Mesenchymal stem cell (in vitro differentiated cells and primary cell): ENCODE results near the gene PRRX2.

Source experiments
- DNase-seq: peaks from one replicate; pipeline ENCODE4 v3.0.0-alpha.2; 2013
- H2AFZ ChIP-seq: one replicate; pipeline ENCODE4 v1.6.1; 2013; ENCODE audit warnings: low read depth, mild to moderate bottlenecking, control low read depth, inconsistent platforms, low read length, moderate library complexity
- H2AK5ac ChIP-seq: 2 replicates; pipeline ENCODE4 v1.6.1; 2013; ENCODE audit warnings: low read length, moderate library complexity, mild to moderate bottlenecking, inconsistent platforms; ENCODE audit not compliant: severe bottlenecking
- H2BK120ac ChIP-seq: one replicate; pipeline ENCODE4 v1.6.1; 2013; ENCODE audit warnings: low read depth, mild to moderate bottlenecking, inconsistent platforms, low read length, moderate library complexity
- H2BK12ac ChIP-seq, 2 experiments: one replicate each; pipeline ENCODE4 v1.6.1; 2013; ENCODE audit warnings: inconsistent platforms in 2 of 2, low read length in 2 of 2, mild to moderate bottlenecking in 2 of 2, moderate library complexity in 2 of 2, control low read depth in 1 of 2
- H2BK15ac ChIP-seq: one replicate; pipeline ENCODE4 v1.6.1; 2013; ENCODE audit warnings: mild to moderate bottlenecking, low read depth, inconsistent platforms; ENCODE audit not compliant: poor library complexity, severe bottlenecking
- H2BK5ac ChIP-seq: 2 replicates; pipeline ENCODE4 v1.6.1; 2013; ENCODE audit warnings: low read depth, mild to moderate bottlenecking, low read length, control low read depth, inconsistent platforms; ENCODE audit not compliant: poor library complexity, severe bottlenecking
- H3K14ac ChIP-seq, 2 experiments: one replicate each; pipeline ENCODE4 v1.6.1; 2013; ENCODE audit warnings: inconsistent platforms in 2 of 2, low read length in 2 of 2, control low read depth in 1 of 2, mild to moderate bottlenecking in 1 of 2, moderate library complexity in 1 of 2
- H3K18ac ChIP-seq, 2 experiments: one replicate each; pipeline ENCODE4 v1.6.1; 2013; ENCODE audit warnings: inconsistent platforms in 2 of 2, low read length in 2 of 2, control low read depth in 1 of 2, low read depth in 1 of 2, mild to moderate bottlenecking in 1 of 2
- H3K23ac ChIP-seq, 2 experiments: one replicate each; pipeline ENCODE4 v1.6.1; 2013; ENCODE audit warnings: inconsistent platforms in 2 of 2, low read length in 2 of 2, mild to moderate bottlenecking in 2 of 2, moderate library complexity in 2 of 2, control low read depth in 1 of 2
- H3K27ac ChIP-seq: 2 replicates; pipeline ENCODE4 v1.5.1; 2013; ENCODE audit warnings: mild to moderate bottlenecking, moderate library complexity, low read length, control low read depth, inconsistent platforms; ENCODE audit not compliant: poor library complexity, severe bottlenecking
- H3K27me3 ChIP-seq, 2 experiments: 2 replicates each; pipeline versions ENCODE4 v1.6.1 to v1.7.0; 2013; ENCODE audit warnings: low read length in 2 of 2, mild to moderate bottlenecking in 2 of 2, moderate library complexity in 2 of 2, control low read depth in 1 of 2, inconsistent platforms in 1 of 2; ENCODE audit not compliant: control insufficient read depth in 1 of 2, insufficient read depth in 1 of 2
- H3K36me3 ChIP-seq, 2 experiments: 2 replicates each; pipeline versions ENCODE4 v1.6.1 to v1.7.0; 2013; ENCODE audit warnings: low read length in 2 of 2, control low read depth in 1 of 2, inconsistent platforms in 1 of 2, low read depth in 1 of 2, mild to moderate bottlenecking in 1 of 2; ENCODE audit not compliant: insufficient read depth in 2 of 2, control insufficient read depth in 1 of 2
- H3K4ac ChIP-seq, 2 experiments: one replicate each; pipeline ENCODE4 v1.6.1; 2013; ENCODE audit warnings: inconsistent platforms in 2 of 2, low read length in 2 of 2, mild to moderate bottlenecking in 2 of 2, moderate library complexity in 2 of 2, control low read depth in 1 of 2, low read depth in 1 of 2
- H3K4me1 ChIP-seq: 2 replicates; pipeline ENCODE4 v1.6.1; 2013; ENCODE audit warnings: low read depth, low read length, control low read depth; ENCODE audit not compliant: control insufficient read depth, insufficient read depth
- H3K4me2 ChIP-seq: 2 replicates; pipeline ENCODE4 v1.6.1; 2013; ENCODE audit warnings: low read length, mild to moderate bottlenecking, inconsistent platforms; ENCODE audit not compliant: poor library complexity, severe bottlenecking
- H3K4me3 ChIP-seq, 2 experiments: 2 replicates each; pipeline versions ENCODE4 v1.5.1 to v1.7.0; 2013; ENCODE audit warnings: low read length in 2 of 2, mild to moderate bottlenecking in 2 of 2, control low read depth in 1 of 2, low read depth in 1 of 2; ENCODE audit not compliant: insufficient read depth in 1 of 2
- H3K79me1 ChIP-seq: replicated peaks from 2 replicates; pipeline ENCODE4 v1.6.1; 2013; ENCODE audit warnings: mild to moderate bottlenecking, control low read depth, low read length, inconsistent platforms; ENCODE audit not compliant: poor library complexity, severe bottlenecking
- H3K9ac ChIP-seq: 2 replicates; pipeline ENCODE4 v1.7.0; 2013; ENCODE audit warnings: mild to moderate bottlenecking, low read length, moderate library complexity
- H3K9me3 ChIP-seq: 2 replicates; pipeline ENCODE4 v1.7.0; 2013; ENCODE audit warnings: mild to moderate bottlenecking, low read length; ENCODE audit not compliant: control insufficient read depth
- H4K8ac ChIP-seq: one replicate; pipeline ENCODE4 v1.6.1; 2013; ENCODE audit warnings: inconsistent platforms, mild to moderate bottlenecking, low read length, moderate library complexity
- H4K91ac ChIP-seq: one replicate; pipeline ENCODE4 v1.6.1; 2013; ENCODE audit warnings: mild to moderate bottlenecking, low read length, inconsistent platforms
- WGBS: methylation state at CpG from one replicate; pipeline ENCODE4 v1.1.7; 2013; ENCODE audit warnings: mixed read lengths; 5-methylcytosine and 5-hydroxymethylcytosine counted together

The PRRX2 gene

DNA sequence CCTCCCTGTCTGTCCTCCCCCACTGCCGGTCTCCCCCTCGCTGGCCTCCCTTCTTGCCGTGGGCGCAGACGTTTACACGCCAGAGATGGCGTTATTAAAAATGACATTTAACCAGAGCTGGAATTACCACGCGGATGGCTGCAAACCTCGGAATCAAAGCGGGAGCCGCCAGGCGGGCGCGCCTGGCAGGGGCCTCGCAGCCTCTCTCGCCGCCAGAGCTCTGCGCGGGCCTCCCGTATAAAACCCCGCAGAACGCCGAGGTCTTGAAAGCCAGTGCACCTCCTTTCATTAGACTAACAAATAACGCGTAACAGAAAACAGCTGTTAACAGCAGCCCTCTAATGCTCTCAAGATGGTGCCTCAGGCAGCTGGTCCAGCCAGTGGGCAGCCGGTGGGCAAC is 10.2 kb downstream of the PRRX2 start:
- Histone ChIP-seq H3K18ac (no peak overlapping the region), H2BK5ac (no peak overlapping the region), H3K9me3 (no peaks in the 10 kb centered on the region), H3K27ac (no peak overlapping the region), H2AK5ac (no peak overlapping the region), H3K79me1 (no peaks in the 10 kb centered on the region), H3K27me3 (peaks cover 0 to 73% of the 10 kb centered on the region in 2 experiments), H4K8ac (no peak overlapping the region), H2BK12ac (no peak overlapping the region), H3K4me3 (peak overlapping the region in 1 of 2 experiments; percentile 24), H3K4me2 (no peak overlapping the region), H3K4ac (no peak overlapping the region), H3K23ac (no peak overlapping the region), H4K91ac (no peak overlapping the region), H2BK15ac (no peak overlapping the region), H2BK120ac (no peak overlapping the region), H3K9ac (peak overlapping the region; percentile 33), H3K4me1 (peaks cover 2% of the 10 kb centered on the region), H2AFZ (no peak overlapping the region), H3K36me3 (peaks cover 0 to 2% of the 10 kb centered on the region in 2 experiments), H3K14ac (no peak overlapping the region)
- WGBS: 93% methylated on average over 24 of the region's 27 CpGs
- no peak for DNase-seq

GRCh38 chr9:129676287-129676686 is 10.8 kb downstream of the PRRX2 start:
- Histone ChIP-seq H4K91ac (no peak overlapping the region), H3K4me2 (no peak overlapping the region), H2BK12ac (no peak overlapping the region), H4K8ac (no peak overlapping the region), H3K9ac (peak overlapping the region; percentile 75), H3K4me1 (peaks cover 2% of the 10 kb centered on the region), H3K18ac (no peak overlapping the region), H3K27ac (no peak overlapping the region), H3K36me3 (no peaks in the 10 kb centered on the region), H3K14ac (no peak overlapping the region), H3K79me1 (no peaks in the 10 kb centered on the region), H3K23ac (no peak overlapping the region), H2BK15ac (no peak overlapping the region), H3K9me3 (no peaks in the 10 kb centered on the region), H2AFZ (no peak overlapping the region), H3K27me3 (peaks cover 0 to 79% of the 10 kb centered on the region in 2 experiments), H3K4ac (no peak overlapping the region), H2BK5ac (no peak overlapping the region), H2AK5ac (no peak overlapping the region), H3K4me3 (no peak overlapping the region), H2BK120ac (no peak overlapping the region)
- 90% methylated on average over 4 of the region's 4 CpGs for WGBS
- DNase-seq: no peak

DNA sequence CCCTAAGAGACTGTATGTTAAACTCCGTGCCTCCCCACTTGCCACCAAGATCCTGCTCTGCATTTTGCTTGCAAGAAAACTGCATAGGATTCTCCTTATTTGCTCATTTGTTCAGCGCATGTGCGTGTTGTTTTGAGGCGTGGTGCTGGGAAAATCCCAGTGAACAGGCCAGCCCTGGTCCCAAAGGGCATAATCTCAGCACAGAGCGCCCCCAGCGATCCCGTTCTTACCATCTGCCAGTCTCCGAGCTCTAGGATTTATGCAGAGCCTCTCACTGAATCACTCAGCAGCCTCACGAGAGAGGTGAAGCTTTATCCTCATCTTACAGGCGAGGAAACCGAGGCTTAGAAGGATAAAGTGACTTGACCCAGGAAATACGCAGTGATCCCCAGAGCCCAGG is 11.5 kb downstream of the PRRX2 start:
- Histone ChIP-seq H2AK5ac (no peak overlapping the region), H3K14ac (no peak overlapping the region), H4K8ac (no peak overlapping the region), H3K9me3 (no peaks in the 10 kb centered on the region), H3K36me3 (no peaks in the 10 kb centered on the region), H2BK12ac (no peak overlapping the region), H3K79me1 (no peaks in the 10 kb centered on the region), H3K23ac (no peak overlapping the region), H2BK5ac (no peak overlapping the region), H3K4me1 (peaks cover 2% of the 10 kb centered on the region), H4K91ac (no peak overlapping the region), H3K9ac (peak overlapping the region; percentile 75), H2BK15ac (no peak overlapping the region), H3K4me2 (no peak overlapping the region), H3K27me3 (peaks cover 0 to 85% of the 10 kb centered on the region in 2 experiments), H3K4me3 (peak overlapping the region in 1 of 2 experiments; percentile 59), H2AFZ (no peak overlapping the region), H3K4ac (no peak overlapping the region), H3K18ac (no peak overlapping the region), H2BK120ac (no peak overlapping the region), H3K27ac (no peak overlapping the region)
- DNase-seq: no peak
- 86% methylated on average over 12 of the region's 12 CpGs for WGBS

GRCh38 chr9:129677456-129677855 is 12.0 kb downstream of the PRRX2 start:
- H4K8ac ChIP-seq: no peak overlapping the region
- 59% methylated on average over 8 of the region's 9 CpGs for WGBS
- H2BK15ac ChIP-seq: peak overlapping the region; percentile 92
- H3K27ac ChIP-seq: no peak overlapping the region
- no peak overlapping the region for H2BK120ac ChIP-seq
- no peaks in the 10 kb centered on the region for H3K79me1 ChIP-seq
- H3K36me3 ChIP-seq: no peaks in the 10 kb centered on the region
- peak overlapping the region in 1 of 2 experiments; percentile 59 for H3K4me3 ChIP-seq
- H2AK5ac ChIP-seq: no peak overlapping the region
- H2BK12ac ChIP-seq: no peak overlapping the region
- H3K23ac ChIP-seq: no peak overlapping the region
- H3K18ac ChIP-seq: no peak overlapping the region
- H3K4me1 ChIP-seq: peaks cover 2% of the 10 kb centered on the region
- no peak overlapping the region for H4K91ac ChIP-seq
- H3K4me2 ChIP-seq: no peak overlapping the region
- no peak overlapping the region for H2AFZ ChIP-seq
- H3K9ac ChIP-seq: peak overlapping the region; percentile 75
- no peak overlapping the region for H2BK5ac ChIP-seq
- H3K27me3 ChIP-seq: peaks cover 0 to 81% of the 10 kb centered on the region in 2 experiments
- no peak overlapping the region for H3K4ac ChIP-seq
- no peaks in the 10 kb centered on the region for H3K9me3 ChIP-seq
- H3K14ac ChIP-seq: no peak overlapping the region
- no peak for DNase-seq
